Fibroblast of the conjunctiva (primary cell): ENCODE results near the gene KHDRBS1.
"Not testable (repeated sequence)": the region's sequence is repeated elsewhere in the genome, so short reads cannot be mapped to it uniquely, and the experiment has no call there.

ENCODE experiments used
- DNase-seq: peaks from one replicate; pipeline ENCODE4 v3.0.0-alpha.2; 2010; ENCODE audit warnings: low read depth

KHDRBS1 gene

DNA sequence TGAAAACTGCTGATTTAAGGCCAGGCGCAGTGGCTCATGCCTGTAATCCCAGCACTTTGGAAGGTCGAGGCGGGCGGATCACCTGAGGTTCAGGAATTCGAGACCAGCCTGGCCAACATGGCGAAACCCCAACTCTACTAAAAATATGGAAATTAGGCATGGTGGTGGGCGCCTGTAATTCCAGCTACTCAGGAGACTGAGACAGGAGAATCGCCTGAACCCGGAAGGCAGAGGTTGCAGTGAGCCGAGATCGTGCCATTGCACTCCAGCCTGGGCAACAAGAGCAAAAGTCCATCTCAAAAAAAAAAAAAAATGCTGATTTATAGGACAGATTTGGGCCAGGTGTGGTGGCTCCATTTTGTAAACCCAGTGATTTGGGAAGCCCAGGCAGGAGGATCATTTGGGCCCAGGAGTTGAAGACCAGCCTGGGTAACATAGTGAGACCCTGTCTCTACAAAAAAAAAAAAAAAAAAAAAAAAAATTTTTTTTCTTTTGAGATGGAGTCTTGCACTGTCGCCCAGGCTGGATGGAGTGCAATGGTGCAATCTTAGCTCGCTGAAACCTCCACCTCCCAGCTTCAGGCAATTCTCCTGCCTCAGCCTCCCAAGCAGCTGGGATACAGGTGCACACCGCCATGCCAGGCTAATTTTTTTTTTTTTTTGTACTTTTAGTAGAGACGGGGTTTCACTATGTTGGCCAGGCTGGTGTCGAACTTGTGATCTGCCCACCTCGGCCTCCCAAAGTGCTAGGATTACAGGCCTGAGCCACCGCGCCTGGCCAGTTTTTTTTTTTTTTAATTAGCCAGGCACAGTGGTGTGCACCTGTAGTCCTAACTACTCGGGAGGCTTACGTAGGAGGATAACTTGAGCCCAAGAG, 52.2 kb downstream of the KHDRBS1 start:
- DNase-seq, result not testable (repeated sequence)

DNA sequence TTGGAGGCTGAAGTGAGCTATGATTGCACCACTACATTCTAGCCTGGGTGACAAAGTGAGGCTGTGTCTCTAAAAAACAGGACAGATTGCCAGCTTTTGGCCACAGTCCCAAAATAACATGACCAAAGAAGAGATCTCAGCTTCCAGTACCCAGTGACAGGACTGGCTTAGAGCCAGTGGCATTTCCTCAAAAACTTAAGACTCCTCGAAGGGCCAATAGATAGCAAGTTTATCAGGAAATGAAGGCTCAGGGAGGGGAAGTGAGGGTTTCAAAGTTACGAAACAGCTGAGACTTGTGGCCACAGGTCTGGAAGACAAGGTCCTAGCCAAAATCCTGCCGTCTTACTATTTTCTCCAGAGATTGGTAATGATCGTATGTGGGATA, 52.8 kb downstream of the KHDRBS1 start:
- peak; percentile 35 for DNase-seq

DNA sequence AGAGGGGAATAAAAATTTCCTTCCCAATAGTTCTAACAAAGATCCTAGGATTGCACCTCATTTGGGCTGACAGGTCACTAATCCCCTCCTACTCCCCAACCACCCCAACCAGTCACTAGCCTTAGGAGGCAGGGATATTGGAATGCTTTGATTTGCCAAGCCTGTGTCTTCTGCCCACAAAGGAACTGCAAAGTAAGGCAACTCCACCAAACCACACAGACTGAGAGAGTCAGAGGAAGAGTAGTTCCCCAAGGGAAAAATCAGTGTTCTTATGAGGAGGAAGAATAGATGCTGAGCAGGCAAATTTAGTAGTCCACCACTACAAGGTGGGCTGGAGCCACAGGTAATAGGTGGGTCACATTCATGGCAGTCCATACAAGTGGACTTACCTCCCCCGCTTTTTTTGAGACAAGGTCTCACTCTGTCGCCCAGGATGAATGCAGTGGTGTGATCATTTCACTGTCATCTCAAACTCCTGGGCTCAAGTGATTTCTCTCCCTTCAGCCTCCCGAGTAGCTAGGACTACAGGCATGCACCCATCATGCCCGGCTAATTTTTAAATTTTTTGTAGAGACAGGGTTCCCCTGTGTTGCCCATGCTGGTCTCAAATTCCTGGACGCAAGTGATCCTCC, 55.4 kb downstream of the KHDRBS1 start:
- DNase-seq, result no peak

DNA sequence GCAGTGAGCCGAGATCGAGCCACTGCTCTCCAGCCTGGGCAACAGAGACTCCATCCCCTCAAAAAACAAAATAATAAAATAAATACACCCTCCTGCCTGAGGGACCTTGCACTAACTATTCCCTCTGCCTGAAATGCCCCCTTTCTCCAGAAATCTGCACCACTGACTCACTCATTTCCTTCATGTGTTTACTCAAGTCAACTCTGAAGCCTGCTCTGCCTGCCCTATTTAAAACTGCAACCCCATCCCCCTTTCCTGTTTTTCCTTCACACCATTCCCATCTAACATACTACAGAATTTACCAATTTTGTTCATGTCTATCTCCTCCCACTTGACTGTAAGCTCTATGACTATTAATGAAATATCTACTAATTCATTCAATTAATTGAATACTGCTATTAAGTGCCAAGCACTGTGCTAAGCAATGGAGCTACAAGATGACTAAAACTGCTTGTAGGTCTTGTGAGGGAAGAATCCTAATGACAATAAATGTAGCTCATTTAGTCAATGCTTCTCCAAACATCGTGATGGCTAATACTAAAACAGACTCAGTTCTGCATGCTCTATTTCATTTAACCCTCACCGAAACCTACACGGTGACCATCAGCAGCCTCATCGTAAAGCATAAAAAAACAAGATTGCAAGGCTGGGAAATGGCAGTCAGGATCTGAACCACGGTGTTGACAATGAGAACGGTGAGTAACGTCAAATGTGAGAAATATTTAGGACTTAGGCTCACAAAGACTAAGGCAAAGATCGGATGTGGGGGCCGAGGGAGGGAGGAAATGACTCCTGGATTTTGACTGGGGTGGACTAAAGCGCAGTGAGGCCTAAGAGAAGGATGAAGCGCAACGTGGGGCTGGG, 58.3 kb downstream of the KHDRBS1 start:
- no peak for DNase-seq

DNA sequence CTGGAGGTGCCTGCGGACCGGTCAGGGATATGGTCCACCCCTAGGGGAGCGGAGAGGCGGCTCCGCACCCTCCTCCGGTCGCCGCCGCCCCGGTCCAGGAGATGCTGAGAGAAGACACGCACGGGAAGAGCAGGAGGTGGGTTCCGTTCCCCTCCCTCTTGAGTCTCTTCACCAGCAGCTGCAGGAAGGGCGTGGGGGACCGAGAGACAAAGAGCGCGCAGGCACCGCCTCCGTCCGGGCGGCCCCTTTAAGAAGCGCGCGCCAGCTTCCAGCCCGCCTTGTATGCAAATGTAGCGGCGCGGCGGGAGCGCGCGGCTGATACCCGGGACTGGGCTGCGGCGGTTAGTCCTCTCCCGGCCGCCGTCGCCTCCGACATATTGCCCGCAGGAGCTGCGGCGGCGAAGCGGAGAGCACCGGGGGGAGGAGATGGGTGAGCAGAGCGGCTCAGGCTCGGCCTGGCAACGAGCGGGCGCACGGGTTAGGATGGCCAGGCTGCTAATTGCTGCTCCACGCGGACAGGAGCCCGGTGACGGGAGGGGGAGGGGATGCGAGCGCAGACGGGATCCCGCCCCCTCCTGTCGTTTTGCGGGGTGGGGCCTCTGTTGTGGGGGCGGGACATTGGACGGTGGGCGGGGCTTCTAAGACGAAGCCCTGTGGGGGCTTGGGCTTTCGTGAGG, 59.1 kb downstream of the KHDRBS1 start, which contains the start of gene TMEM39B:
Gene TMEM39B (plus strand): TSS at position 318 of the 677 bp plus-strand sequence. CDS start 109 bp downstream, at position 427.
- DNase-seq, result peak; percentile 93

DNA sequence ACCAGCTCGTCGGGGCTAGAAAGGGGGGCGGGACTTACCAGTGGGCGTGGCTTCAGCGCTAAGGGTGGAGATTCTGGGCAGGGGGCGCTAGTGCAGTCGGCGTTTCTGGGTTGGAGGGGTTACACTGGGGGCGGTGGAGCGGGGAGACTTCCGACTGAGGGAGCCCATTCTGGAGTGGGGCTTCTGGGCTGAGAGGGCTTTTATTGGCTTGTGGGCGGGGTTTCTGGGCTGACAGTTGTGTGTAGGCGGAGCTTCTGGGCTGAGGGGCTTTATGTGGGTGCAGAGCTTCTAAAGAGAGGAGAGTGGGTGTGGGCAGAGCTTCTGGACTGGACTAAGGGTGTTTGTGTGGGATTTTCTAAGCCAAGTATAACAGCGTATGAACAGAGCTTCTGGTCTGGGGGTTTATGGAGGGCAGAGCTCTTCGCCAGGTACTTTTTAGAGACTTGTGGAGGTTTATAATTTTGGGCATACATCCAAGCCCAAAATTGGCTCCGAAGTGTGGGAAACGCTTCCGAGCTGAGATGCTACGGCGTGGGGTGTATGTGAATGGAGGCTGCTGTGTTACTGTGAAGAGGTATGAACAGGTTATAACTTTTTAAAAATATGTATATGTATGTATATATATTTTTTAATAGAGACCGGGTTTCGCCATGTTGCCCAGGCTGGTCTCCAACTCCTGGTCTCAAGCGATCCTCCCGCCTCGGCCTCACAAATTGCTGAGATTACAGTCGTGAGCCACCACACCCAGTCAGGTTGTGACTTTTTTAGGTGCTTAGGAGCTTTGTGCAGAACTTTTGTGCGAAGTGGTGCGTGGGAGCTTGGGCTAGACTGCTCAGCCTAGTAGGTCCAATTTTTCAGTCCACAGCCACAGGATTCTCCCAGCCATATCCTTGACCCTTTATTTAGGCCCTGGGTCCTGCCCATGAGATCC, 59.9 kb downstream of the KHDRBS1 start:
- DNase-seq, result no peak

DNA sequence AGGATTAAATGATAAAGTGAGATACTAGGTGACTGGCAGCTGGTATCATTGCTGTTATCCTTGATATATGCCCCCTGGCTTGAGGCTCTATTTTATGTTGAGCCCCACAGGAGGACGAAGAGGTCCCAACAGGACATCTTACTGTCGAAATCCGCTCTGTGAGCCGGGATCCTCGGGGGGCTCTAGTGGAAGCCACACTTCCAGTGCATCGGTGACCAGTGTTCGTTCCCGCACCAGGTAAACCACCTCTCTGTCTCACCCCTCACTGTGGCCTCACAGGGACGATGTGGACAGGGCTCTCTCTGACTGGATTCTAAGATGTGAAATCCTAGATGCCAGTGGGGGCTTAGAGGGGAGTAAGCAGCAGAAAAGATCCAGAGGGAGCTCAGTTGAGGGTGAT, 61.2 kb downstream of the KHDRBS1 start:
- no peak for DNase-seq

DNA sequence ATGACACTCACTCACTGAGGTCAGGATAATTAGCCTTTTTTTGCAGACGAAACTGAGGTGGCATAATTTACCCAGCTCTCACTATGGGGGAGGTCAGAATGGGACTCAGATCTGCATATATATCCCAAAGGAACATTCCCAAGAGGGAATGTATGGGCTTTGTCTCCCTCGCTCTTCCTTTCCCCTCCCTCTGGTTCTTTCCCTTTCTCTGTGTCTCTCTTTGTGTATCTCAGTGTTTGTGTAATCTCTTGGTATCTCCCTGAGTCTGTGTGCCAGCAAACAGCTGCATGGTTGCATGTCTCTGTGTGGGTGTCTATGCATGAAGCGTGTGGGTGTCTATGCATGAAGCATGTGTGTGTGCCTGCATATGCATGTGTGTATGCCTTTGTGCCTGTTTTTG, 63.8 kb downstream of the KHDRBS1 start:
- DNase-seq, result no peak

DNA sequence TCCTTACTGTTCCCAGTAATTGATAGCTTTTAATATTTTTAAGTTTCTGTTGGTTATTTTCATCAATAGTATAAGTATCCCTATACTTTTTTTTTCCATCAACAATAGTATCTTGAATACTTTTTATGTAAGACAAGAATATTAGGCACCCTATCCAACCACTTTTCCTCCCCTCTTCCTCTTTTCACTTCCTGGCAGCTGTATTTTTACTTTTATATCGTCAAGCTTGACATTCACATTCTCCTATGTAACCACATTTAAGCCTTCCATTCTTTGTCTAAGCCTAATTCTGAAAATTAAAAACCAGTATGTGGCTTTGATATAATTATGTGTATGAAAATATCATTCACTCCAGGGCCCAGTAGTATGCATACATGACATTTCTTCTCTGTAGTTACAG, 68.4 kb downstream of the KHDRBS1 start:
- no peak for DNase-seq

DNA sequence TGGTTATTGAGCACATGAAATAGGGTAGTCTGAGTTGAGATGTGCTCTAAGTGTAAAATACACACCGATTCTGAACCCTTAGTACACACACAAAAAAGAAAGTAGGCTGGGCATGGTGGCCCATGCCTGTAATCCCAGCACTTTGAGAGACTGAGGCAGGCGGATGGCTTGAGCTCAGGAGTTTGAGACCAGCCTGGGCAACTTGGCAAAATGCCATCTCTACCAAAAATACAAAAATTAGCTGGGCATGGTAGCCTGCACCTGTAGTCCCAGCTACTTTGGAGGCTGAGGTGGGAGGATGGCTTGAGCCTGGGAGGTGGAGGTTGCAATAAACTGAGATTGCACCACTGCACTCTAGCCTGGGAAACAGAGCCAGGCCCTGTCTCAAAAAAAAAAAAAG, 72.7 kb downstream of the KHDRBS1 start:
- not testable (repeated sequence) for DNase-seq

DNA sequence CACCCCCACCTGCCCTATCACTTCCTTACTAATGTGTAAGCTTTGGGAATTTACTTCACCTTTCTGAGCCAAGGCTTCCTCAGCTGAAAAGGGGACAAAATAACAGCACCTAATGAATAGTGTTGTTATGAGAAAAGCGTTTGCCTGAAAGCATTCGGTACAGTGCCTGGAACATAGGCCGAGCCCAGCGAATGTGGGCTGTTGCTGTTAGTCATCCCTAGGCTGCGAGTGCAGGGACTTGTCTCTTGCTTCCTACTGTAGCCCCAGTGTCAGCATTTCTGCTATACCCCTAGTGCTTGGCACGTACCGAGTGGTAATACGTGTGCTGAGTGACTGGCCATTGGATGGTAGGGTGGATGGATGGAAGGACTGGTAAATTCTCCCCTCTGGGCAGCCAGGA, 77.5 kb downstream of the KHDRBS1 start:
- DNase-seq, result no peak

DNA sequence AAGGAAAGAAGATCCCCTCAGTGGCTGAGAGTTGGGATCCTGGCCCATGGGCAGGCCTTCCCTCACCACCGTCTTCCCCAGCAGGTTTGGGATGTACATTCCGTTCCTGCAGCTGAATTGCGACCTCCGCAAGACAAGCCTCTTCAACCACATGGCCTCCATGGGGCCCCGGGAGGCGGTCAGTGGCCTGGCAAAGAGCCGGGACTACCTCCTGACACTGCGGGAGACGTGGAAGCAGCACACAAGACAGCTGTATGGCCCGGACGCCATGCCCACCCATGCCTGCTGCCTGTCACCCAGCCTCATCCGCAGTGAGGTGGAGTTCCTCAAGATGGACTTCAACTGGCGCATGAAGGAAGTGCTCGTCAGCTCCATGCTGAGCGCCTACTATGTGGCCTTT, 77.9 kb downstream of the KHDRBS1 start:
- no peak for DNase-seq
